Endothelial cell of umbilical vein (primary cell): ENCODE measurements around the gene NUDT2.

Source experiments
- CTCF ChIP-seq, 2 donors: IDR thresholded peaks; 1 replicate in 1 of 2; 2 replicates in 1 of 2; pipeline ENCODE4 v1.5.1; 2011; ENCODE audit warnings: low read length in 2 of 2, mild to moderate bottlenecking in 2 of 2, moderate library complexity in 2 of 2, control low read depth in 1 of 2, inconsistent platforms in 1 of 2, low read depth in 1 of 2; ENCODE audit not compliant: insufficient read depth in 1 of 2; ENCODE audit errors: extremely low read depth in 1 of 2
- EZH2 ChIP-seq: IDR thresholded peaks from 2 replicates; pipeline ENCODE4 v1.6.1; 2012; ENCODE audit warnings: borderline replicate concordance, low read depth, mild to moderate bottlenecking, moderate library complexity, low read length, inconsistent platforms; ENCODE audit not compliant: severe bottlenecking
- GATA2 ChIP-seq: IDR thresholded peaks from 2 replicates; pipeline ENCODE4 v1.7.0; 2011; ENCODE audit warnings: low read depth, mild to moderate bottlenecking, moderate library complexity, mixed read lengths, low read length; ENCODE audit not compliant: insufficient read length, insufficient read depth
- MYC ChIP-seq: IDR thresholded peaks from one replicate; pipeline ENCODE4 v1.6.1; 2011; ENCODE audit warnings: mild to moderate bottlenecking, low read depth, low read length
- POLR2A ChIP-seq: IDR thresholded peaks from 2 replicates; pipeline ENCODE4 v1.6.1; 2012; ENCODE audit warnings: low read depth, mild to moderate bottlenecking, control low read depth, low read length
- POLR2AphosphoS5 ChIP-seq: IDR thresholded peaks from 2 replicates; pipeline ENCODE4 v1.6.1; 2012; ENCODE audit warnings: low read depth, mild to moderate bottlenecking, control low read depth, low read length, moderate library complexity; ENCODE audit not compliant: insufficient read depth

GRCh38 chr9:34375901-34376595, 46.7 kb downstream of the NUDT2 start:
- TF ChIP-seq CTCF (IDR thresholded peaks at IDR 0.05; ENCODE audit: extremely low read depth in 1 of 2, insufficient read depth in 1 of 2, low read depth in 1 of 2, low read length in 2 of 2) (no peak), POLR2A (no peak), MYC (no peak), GATA2 (no peak), POLR2AphosphoS5 (no peak), EZH2 (no peak)
